GM13977 (cell line): ENCODE data around the gene ISCA1.

ENCODE experiments used
- DNase-seq: peaks from one replicate; pipeline ENCODE4 v3.0.0; 2012; ENCODE audit warnings: low spot score
- CTCF ChIP-seq: IDR thresholded peaks from 2 replicates; pipeline ENCODE4 v1.5.1; 2012; ENCODE audit warnings: mild to moderate bottlenecking, control low read depth; ENCODE audit not compliant: insufficient read depth; ENCODE audit errors: extremely low read depth, missing control alignments
- in situ Hi-C: fragments of 300-500 bp; cut with MboI; formaldehyde crosslinking; loops from one replicate; pipeline ENCODE4 v1.12.0; 2022; ENCODE audit warnings: low sequenced_read_pairs, low pct_unique_long_range_greater_than_20kb, mixed read lengths, inconsistent platforms; ENCODE audit not compliant: unreplicated experiment

ISCA1 gene

GRCh38 chr9:86282077-86282978, at the start of gene ISCA1:
Gene ISCA1 (minus strand): TSS chr9:86282538. CDS start chr9:86282458, 80 bp downstream.
- in situ Hi-C loops = loop anchor here (25.0 kb wide), 1 partner anchor 470 kb away; no protein-coding TSS in a partner anchor
- no peak for TF ChIP-seq CTCF

GRCh38 chr9:86330186-86330585, 47.8 kb upstream of the ISCA1 start:
- in situ Hi-C loops = no loop called here
- no peak for TF ChIP-seq CTCF
- no peak for DNase-seq

More at GRCh38 chr9:86282077-86282978, at the start of gene ISCA1:
- DNase-seq = peak; percentile 93

- in situ Hi-C loops = no loop called here
These were observed 47.3 kb upstream of the ISCA1 start for GRCh38 chr9:86329649-86330048.

GRCh38 chr9:86328156-86328555, 45.8 kb upstream of the ISCA1 start:
- no peak for TF ChIP-seq CTCF
- DNase-seq = no peak
- in situ Hi-C loops = no loop called here

More at GRCh38 chr9:86329649-86330048, 47.3 kb upstream of the ISCA1 start:
- DNase-seq = no peak
- TF ChIP-seq CTCF = no peak

- no peak for TF ChIP-seq CTCF
- DNase-seq = no peak
- in situ Hi-C loops = no loop called here
These were observed 44.2 kb upstream of the ISCA1 start for GRCh38 chr9:86326536-86326935.

GRCh38 chr9:86324901-86325300, 42.6 kb upstream of the ISCA1 start:
- in situ Hi-C loops = no loop called here
- no peak for DNase-seq
- no peak for TF ChIP-seq CTCF
